IMR-90 (cell line): ENCODE results near the gene IGF2BP3. TPM values are rescaled to one million over a fixed set of nuclear protein-coding genes. Genes with fewer than 3 reads are reported as not detected.

Source experiments
- ATAC-seq: fragments of 200-7000 bp; cut with Tn5 transposase; 2 replicates; pipeline ENCODE4 v1.9.1; 2020; ENCODE audit warnings: low read depth, mild to moderate bottlenecking, moderate library complexity
- BruUV-seq: library from RNA; stranded (reverse); fragments of 400-500 nt; replicated peaks from 2 replicates; lab custom pipeline; 2021; lab: Mats Ljungman, UMichigan
- CTCF ChIA-PET: fragments of 300-600 bp; formaldehyde crosslinking; extraction: SDS; loops from one replicate; lab custom pipeline; 2021; ENCODE audit warnings: antibody characterized with exemption; lab: Yijun Ruan, JAX
- POLR2A ChIA-PET: fragments of 300-600 bp; sonication (Branson Sonifier 250); formaldehyde crosslinking; loops from one replicate; lab custom pipeline; 2022; ENCODE audit warnings: antibody characterized with exemption; ENCODE audit not compliant: unreplicated experiment; lab: Charles Lee
- DNase-seq: peaks from one replicate; pipeline ENCODE4 v3.0.0; 2013
- H2AFZ ChIP-seq: replicated peaks from 2 replicates; pipeline ENCODE3; 2013; ENCODE audit warnings: low read length, mild to moderate bottlenecking; ENCODE audit not compliant: poor library complexity
- H2AK5ac ChIP-seq: 2 replicates; pipeline ENCODE4 v1.6.1; 2013; ENCODE audit warnings: low read depth, low read length, inconsistent platforms
- H2AK9ac ChIP-seq: replicated peaks from 2 replicates; pipeline ENCODE3; 2013; ENCODE audit warnings: mild to moderate bottlenecking, low read depth, low read length, moderate library complexity; ENCODE audit not compliant: poor library complexity
- H2BK120ac ChIP-seq: 2 replicates; pipeline ENCODE4 v1.6.1; 2013; ENCODE audit warnings: low read depth, low read length, inconsistent platforms
- H2BK15ac ChIP-seq: 3 replicates; pipeline ENCODE4 v1.6.1; 2013; ENCODE audit warnings: low read depth, low read length, inconsistent platforms
- H2BK20ac ChIP-seq: 2 replicates; pipeline ENCODE4 v1.6.1; 2013; ENCODE audit warnings: low read depth, mild to moderate bottlenecking, inconsistent platforms, low read length, moderate library complexity
- H2BK5ac ChIP-seq: 2 replicates; pipeline ENCODE4 v1.6.1; 2013; ENCODE audit warnings: mild to moderate bottlenecking, low read depth, low read length, inconsistent platforms; ENCODE audit not compliant: poor library complexity, severe bottlenecking
- H3K14ac ChIP-seq: replicated peaks from 2 replicates; pipeline ENCODE4 v1.6.1; 2013; ENCODE audit warnings: low read depth, low read length, inconsistent platforms
- H3K18ac ChIP-seq: 2 replicates; pipeline ENCODE4 v1.6.1; 2013; ENCODE audit warnings: low read depth, low read length, control low read depth
- H3K23ac ChIP-seq: 2 replicates; pipeline ENCODE4 v1.6.1; 2013; ENCODE audit warnings: low read depth, low read length, inconsistent platforms
- H3K27ac ChIP-seq: 2 replicates; pipeline ENCODE4 v1.5.1; 2013; ENCODE audit warnings: mild to moderate bottlenecking, control low read depth, low read length; ENCODE audit not compliant: insufficient read depth
- H3K27me3 ChIP-seq: 2 replicates; pipeline ENCODE4 v1.6.1; 2013; ENCODE audit warnings: low read length; ENCODE audit not compliant: control insufficient read depth, insufficient read depth
- H3K36me3 ChIP-seq: 2 replicates; pipeline ENCODE4 v1.6.1; 2013; ENCODE audit warnings: low read length, mixed read lengths; ENCODE audit not compliant: control insufficient read depth, insufficient read depth
- H3K4ac ChIP-seq: 2 replicates; pipeline ENCODE4 v1.6.1; 2013; ENCODE audit warnings: low read depth, low read length, inconsistent platforms
- H3K4me1 ChIP-seq: 2 replicates; pipeline ENCODE4 v1.6.1; 2013; ENCODE audit warnings: low read length, mixed read lengths; ENCODE audit not compliant: control insufficient read depth, insufficient read depth
- H3K4me2 ChIP-seq: 2 replicates; pipeline ENCODE4 v1.6.1; 2013; ENCODE audit warnings: low read depth, mild to moderate bottlenecking, control low read depth, low read length, moderate library complexity
- H3K4me3 ChIP-seq: 2 replicates; pipeline ENCODE4 v1.5.1; 2013; ENCODE audit warnings: low read depth, mild to moderate bottlenecking, control low read depth, low read length, moderate library complexity; ENCODE audit not compliant: insufficient read depth
- H3K56ac ChIP-seq: 2 replicates; pipeline ENCODE4 v1.6.1; 2013; ENCODE audit warnings: low read length, inconsistent platforms; ENCODE audit not compliant: insufficient read depth; ENCODE audit errors: extremely low read depth
- H3K79me1 ChIP-seq, 2 experiments: 2 replicates each; pipeline ENCODE4 v1.6.1; 2013; ENCODE audit warnings: low read length in 2 of 2, inconsistent platforms in 1 of 2, low read depth in 1 of 2
- H3K9ac ChIP-seq: 2 replicates; pipeline ENCODE4 v1.6.1; 2013; ENCODE audit warnings: low read depth, low read length, control low read depth
- H3K9me1 ChIP-seq: 2 replicates; pipeline ENCODE4 v1.6.1; 2013; ENCODE audit warnings: low read length, inconsistent platforms; ENCODE audit not compliant: insufficient read depth
- H3K9me3 ChIP-seq: 2 replicates; pipeline ENCODE4 v1.6.1; 2013; ENCODE audit warnings: low read length; ENCODE audit not compliant: control insufficient read depth, insufficient read depth
- H4K20me1 ChIP-seq: 2 replicates; pipeline ENCODE4 v1.6.1; 2013; ENCODE audit warnings: low read length, inconsistent platforms; ENCODE audit not compliant: insufficient read depth
- H4K5ac ChIP-seq: 2 replicates; pipeline ENCODE4 v1.6.1; 2013; ENCODE audit warnings: mild to moderate bottlenecking, low read depth, low read length, control low read depth
- H4K8ac ChIP-seq, 2 experiments: 2 replicates each; pipeline ENCODE4 v1.6.1; 2013; ENCODE audit warnings: low read depth in 2 of 2, low read length in 2 of 2, control low read depth in 1 of 2, inconsistent platforms in 1 of 2
- H4K91ac ChIP-seq: 2 replicates; pipeline ENCODE4 v1.6.1; 2013; ENCODE audit warnings: low read depth, low read length, inconsistent platforms; ENCODE audit not compliant: insufficient read depth
- BHLHE40 ChIP-seq: fragments of 150-350 bp; IDR thresholded peaks from 2 replicates; pipeline ENCODE4 v1.6.1; 2016; ENCODE audit warnings: mild to moderate bottlenecking, low read depth, low read length
- CHD1 ChIP-seq: IDR thresholded peaks from 2 replicates; pipeline ENCODE4 v1.6.1; 2012; ENCODE audit warnings: low read depth, low read length, improper control_type of control experiment
- CTCF ChIP-seq: conservative IDR thresholded peaks from 2 replicates; pipeline ENCODE4 v1.5.1; 2012; ENCODE audit warnings: mild to moderate bottlenecking, low read depth, low read length, improper control_type of control experiment
- ELK1 ChIP-seq: fragments of 150-350 bp; IDR thresholded peaks from 2 replicates; pipeline ENCODE4 v1.6.1; 2016; ENCODE audit warnings: low read depth, mild to moderate bottlenecking, low read length, moderate library complexity, borderline replicate concordance
- FOS ChIP-seq: fragments of 150-350 bp; IDR thresholded peaks from 2 replicates; pipeline ENCODE4 v1.6.1; 2016; ENCODE audit warnings: low read depth, low read length
- MAFK ChIP-seq: IDR thresholded peaks from 2 replicates; pipeline ENCODE4 v1.6.1; 2012; ENCODE audit warnings: low read depth, low read length, improper control_type of control experiment
- MAZ ChIP-seq: IDR thresholded peaks from 2 replicates; pipeline ENCODE4 v1.6.1; 2012; ENCODE audit warnings: low read depth, mild to moderate bottlenecking, low read length, improper control_type of control experiment, moderate library complexity, borderline replicate concordance
- MXI1 ChIP-seq: IDR thresholded peaks from 2 replicates; pipeline ENCODE4 v1.6.1; 2012; ENCODE audit warnings: low read depth, mild to moderate bottlenecking, low read length, moderate library complexity, borderline replicate concordance
- NFE2L2 ChIP-seq: fragments of 150-350 bp; IDR thresholded peaks from 2 replicates; pipeline ENCODE4 v1.6.1; 2016; ENCODE audit warnings: low read depth, mild to moderate bottlenecking, low read length
- POLR2A ChIP-seq: IDR thresholded peaks from 2 replicates; pipeline ENCODE4 v1.6.1; 2012; ENCODE audit warnings: mild to moderate bottlenecking, low read depth, low read length
- RAD21 ChIP-seq: IDR thresholded peaks from 2 replicates; pipeline ENCODE4 v1.6.1; 2012; ENCODE audit warnings: low read length, improper control_type of control experiment
- RFX5 ChIP-seq: IDR thresholded peaks from 2 replicates; pipeline ENCODE4 v1.8.0; 2012; ENCODE audit warnings: low read depth, mild to moderate bottlenecking, low read length, moderate library complexity
- SMC3 ChIP-seq: fragments of 150-350 bp; IDR thresholded peaks from 2 replicates; pipeline ENCODE4 v1.6.1; 2016; ENCODE audit warnings: low read depth, mild to moderate bottlenecking, antibody characterized with exemption, low read length, moderate library complexity
- WGBS, 2 experiments: methylation state at CpG; one replicate each; pipeline versions ENCODE4 v1.1.5 to v1.1.7; 2013; ENCODE audit warnings: missing lambda C conversion rate in 2 of 2; ENCODE audit not compliant: insufficient read length in 1 of 2; ENCODE audit errors: extremely low coverage in 2 of 2; 5-methylcytosine and 5-hydroxymethylcytosine counted together
- dilution Hi-C: fragments of 300-500 bp; cut with HindIII; formaldehyde crosslinking; loops from one replicate; pipeline ENCODE4 v1.14.3; 2018; ENCODE audit warnings: low sequenced_read_pairs; ENCODE audit not compliant: unreplicated experiment
- in situ Hi-C: fragments of 300-500 bp; cut with MboI; formaldehyde crosslinking; loops from 3 replicates; pipeline ENCODE4 v1.14.3; 2019; ENCODE audit warnings: low sequenced_read_pairs, inconsistent platforms, mixed read lengths
- intact Hi-C: fragments of 100-400 bp; cut with micrococcal nuclease; formaldehyde crosslinking; loops from 2 replicates; pipeline ENCODE4 v1.10.0; 2022
- polyA plus RNA-seq, 3 experiments: library from polyadenylated mRNA; depleted of rRNA; stranded (reverse); fragments of >200 nt; gene quantifications; 2 replicates each; pipeline ENCODE4 v1.2.3, GENCODE V29; 2012; ENCODE audit warnings: low replicate concordance in 1 of 3
- total RNA-seq: library from RNA; depleted of rRNA; stranded (reverse); fragments of >200 nt; gene quantifications from 2 replicates; pipeline ENCODE4 v1.2.3, GENCODE V29; 2012

Gene IGF2BP3
- total and polyA plus RNA-seq, 2 of the 4 experiments (the other 2 are of a cell fraction) = 50.9 to 59.3 TPM

GRCh38 chr7:23356726-23357125 lies 113.6 kb downstream of the IGF2BP3 start:
- in situ Hi-C loops (no loop called here), dilution Hi-C loops (no loop called here), intact Hi-C loops (no loop called here)
- ATAC-seq = no peak
- POLR2A ChIA-PET = interaction anchor here (0.5 kb wide), 1 partner anchor 111 kb away, joined by 4 read pairs; no protein-coding TSS in a partner anchor
- Histone ChIP-seq H3K9me3 (no peaks in the 10 kb centered on the region), H4K5ac (no peak overlapping the region), H3K79me1 (peaks cover 24 to 70% of the 10 kb centered on the region in 2 experiments), H3K23ac (no peak overlapping the region), H3K4ac (no peak overlapping the region), H3K4me3 (no peak overlapping the region), H3K4me2 (no peak overlapping the region), H3K14ac (no peak overlapping the region), H3K36me3 (peaks cover 2% of the 10 kb centered on the region), H2AK5ac (no peak overlapping the region), H3K27me3 (no peaks in the 10 kb centered on the region), H3K27ac (no peak overlapping the region), H2BK5ac (no peak overlapping the region), H3K9me1 (peaks cover 8% of the 10 kb centered on the region), H3K56ac (no peak overlapping the region), H3K18ac (no peak overlapping the region), H2BK20ac (no peak overlapping the region), H2AFZ (no peak overlapping the region), H2AK9ac (no peak overlapping the region), H3K4me1 (peaks cover 5% of the 10 kb centered on the region), H4K20me1 (peaks cover 15% of the 10 kb centered on the region; the same call in 1 of the 2 replicates), H2BK15ac (no peak overlapping the region), H3K9ac (no peak overlapping the region), H4K91ac (no peak overlapping the region), H2BK120ac (no peak overlapping the region), H4K8ac (no peak overlapping the region)
- DNase-seq = no peak
- no CpG with 5 or more reads among the region's 3 CpGs for WGBS, 2 experiments
- TF ChIP-seq FOS (no peak), MAZ (no peak), POLR2A (no peak), ELK1 (no peak), CTCF (no peak), MAFK (no peak), RFX5 (no peak), SMC3 (no peak), CHD1 (no peak), BHLHE40 (no peak), RAD21 (no peak), NFE2L2 (no peak), MXI1 (no peak)
- no TSS peak for BruUV-seq
- CTCF ChIA-PET = no interaction called here
